Spinal cord (tissue), 10 donors: ENCODE data around the gene CRY2. TPM values are rescaled to one million over a fixed set of nuclear protein-coding genes. Genes with fewer than 3 reads are reported as not detected.
A peak's percentile ranks its signal among the peaks of the same experiment; 100 is the strongest.

Source experiments
- DNase-seq, 6 donors: peaks; one replicate each; pipeline versions ENCODE4 v3.0.0 to v3.0.0-alpha.2; 2013 to 2015; ENCODE audit warnings: low spot score in 6 of 6, low read depth in 4 of 6
- H3K27ac ChIP-seq: one replicate; pipeline ENCODE4 v1.5.1; 2013; ENCODE audit warnings: low read depth, low read length, control low read depth
- H3K27me3 ChIP-seq: one replicate; pipeline ENCODE4 v1.6.1; 2013; ENCODE audit warnings: low read length; ENCODE audit not compliant: control insufficient read depth, insufficient read depth
- H3K36me3 ChIP-seq: one replicate; pipeline ENCODE4 v1.6.1; 2013; ENCODE audit warnings: low read length; ENCODE audit not compliant: control insufficient read depth, insufficient read depth
- H3K4me1 ChIP-seq: one replicate; pipeline ENCODE4 v1.6.1; 2013; ENCODE audit warnings: low read length; ENCODE audit not compliant: control insufficient read depth, insufficient read depth
- H3K4me3 ChIP-seq: one replicate; pipeline ENCODE4 v1.5.1; 2013; ENCODE audit warnings: low read depth, low read length, control low read depth
- H3K9me3 ChIP-seq: one replicate; pipeline ENCODE4 v1.6.1; 2013; ENCODE audit warnings: low read length; ENCODE audit not compliant: control insufficient read depth, insufficient read depth
- WGBS: methylation state at CpG from one replicate; pipeline ENCODE4 v1.1.5; 2013; ENCODE audit warnings: missing lambda C conversion rate; ENCODE audit not compliant: insufficient coverage; 5-methylcytosine and 5-hydroxymethylcytosine counted together
- polyA plus RNA-seq, 2 donors: library from polyadenylated mRNA; unstranded; fragments of 120-200 nt; gene quantifications; one replicate each; pipeline ENCODE4 v1.2.1, GENCODE V29; 2013; ENCODE audit not compliant: insufficient read length in 2 of 2
- total RNA-seq, 2 donors: library from RNA; depleted of rRNA in 1 of 2; stranded (reverse); fragments of 120-200 nt in 1 of 2; fragments of >200 nt in 1 of 2; gene quantifications; one replicate each; pipeline versions ENCODE4 v1.2.3 to v1.2.4, GENCODE V29; 2013 to 2014
- donor health status: healthy.

Gene CRY2
- total and polyA plus RNA-seq, 4 donors = 38.9 to 45.2 (median 41.7) TPM

- no peak overlapping the region for H3K27ac ChIP-seq
- H3K27me3 ChIP-seq = no peaks in the 10 kb centered on the region
- peaks cover 5% of the 10 kb centered on the region for H3K4me1 ChIP-seq
- no peaks in the 10 kb centered on the region for H3K9me3 ChIP-seq
- 100% methylated on average over 1 of the region's 2 CpGs for WGBS
- no peak overlapping the region for H3K4me3 ChIP-seq
- DNase-seq = no peak
- H3K36me3 ChIP-seq = peaks cover 79% of the 10 kb centered on the region
Observed at GRCh38 chr11:45871638-45872037, 24.4 kb downstream of the CRY2 start.

- Histone ChIP-seq H3K27ac (no peak overlapping the region), H3K4me3 (no peak overlapping the region), H3K36me3 (peaks cover 80% of the 10 kb centered on the region), H3K4me1 (peaks cover 5% of the 10 kb centered on the region), H3K27me3 (no peaks in the 10 kb centered on the region), H3K9me3 (no peaks in the 10 kb centered on the region)
- WGBS = 23% methylated on average over 6 of the region's 9 CpGs
- DNase-seq = peak in 2 of 6 donors; percentile 82 to 93
Observed at GRCh38 chr11:45872651-45873356, 25.5 kb downstream of the CRY2 start.

- Histone ChIP-seq H3K36me3 (peaks cover 60% of the 10 kb centered on the region), H3K27ac (no peak overlapping the region), H3K4me3 (no peak overlapping the region), H3K27me3 (no peaks in the 10 kb centered on the region), H3K9me3 (no peaks in the 10 kb centered on the region), H3K4me1 (peaks cover 18% of the 10 kb centered on the region)
- 40% methylated on average over 4 of the region's 6 CpGs for WGBS
- peak in 1 of 6 donors; percentile 73 for DNase-seq
Observed at GRCh38 chr11:45876401-45876800, 29.1 kb downstream of the CRY2 start.

- Histone ChIP-seq H3K9me3 (no peaks in the 10 kb centered on the region), H3K27me3 (no peaks in the 10 kb centered on the region), H3K4me1 (peaks cover 26% of the 10 kb centered on the region), H3K27ac (no peak overlapping the region), H3K36me3 (peaks cover 56% of the 10 kb centered on the region), H3K4me3 (no peak overlapping the region)
- WGBS = 86% methylated on average over 5 of the region's 8 CpGs
- DNase-seq = no peak
Observed at GRCh38 chr11:45877221-45877620, 29.9 kb downstream of the CRY2 start.

- Histone ChIP-seq H3K4me3 (no peak overlapping the region), H3K9me3 (no peaks in the 10 kb centered on the region), H3K36me3 (peaks cover 59% of the 10 kb centered on the region), H3K4me1 (peaks cover 22% of the 10 kb centered on the region), H3K27ac (no peak overlapping the region), H3K27me3 (no peaks in the 10 kb centered on the region)
- no peak for DNase-seq
- WGBS = 94% methylated on average over 3 of the region's 3 CpGs
Observed at GRCh38 chr11:45877845-45878244, 30.6 kb downstream of the CRY2 start.

GRCh38 chr11:45879803-45880686 is 32.8 kb downstream of the CRY2 start:
- peak in 1 of 6 donors; percentile 81 for DNase-seq
- Histone ChIP-seq H3K27me3 (no peaks in the 10 kb centered on the region), H3K9me3 (no peaks in the 10 kb centered on the region), H3K27ac (no peak overlapping the region), H3K36me3 (peaks cover 55% of the 10 kb centered on the region), H3K4me3 (no peak overlapping the region), H3K4me1 (peaks cover 21% of the 10 kb centered on the region)
- WGBS = 69% methylated on average over 6 of the region's 7 CpGs

GRCh38 chr11:45880772-45881570 is 33.7 kb downstream of the CRY2 start:
- Histone ChIP-seq H3K4me3 (no peak overlapping the region), H3K27me3 (no peaks in the 10 kb centered on the region), H3K36me3 (peaks cover 46% of the 10 kb centered on the region), H3K4me1 (peaks cover 27% of the 10 kb centered on the region), H3K27ac (peak overlapping the region; percentile 4), H3K9me3 (no peaks in the 10 kb centered on the region)
- peak in 2 of 6 donors; percentile 69 to 79 for DNase-seq
- WGBS = 58% methylated on average over 14 of the region's 15 CpGs

GRCh38 chr11:45881708-45882368 is 34.6 kb downstream of the CRY2 start:
- H3K27ac ChIP-seq = peak overlapping the region; percentile 4
- 75% methylated on average over 2 of the region's 6 CpGs for WGBS
- peaks cover 36% of the 10 kb centered on the region for H3K4me1 ChIP-seq
- H3K27me3 ChIP-seq = no peaks in the 10 kb centered on the region
- no peak for DNase-seq
- no peak overlapping the region for H3K4me3 ChIP-seq
- no peaks in the 10 kb centered on the region for H3K9me3 ChIP-seq
- peaks cover 44% of the 10 kb centered on the region for H3K36me3 ChIP-seq
